ENCODE data around the gene TBC1D1.

TBC1D1 gene, protein sequence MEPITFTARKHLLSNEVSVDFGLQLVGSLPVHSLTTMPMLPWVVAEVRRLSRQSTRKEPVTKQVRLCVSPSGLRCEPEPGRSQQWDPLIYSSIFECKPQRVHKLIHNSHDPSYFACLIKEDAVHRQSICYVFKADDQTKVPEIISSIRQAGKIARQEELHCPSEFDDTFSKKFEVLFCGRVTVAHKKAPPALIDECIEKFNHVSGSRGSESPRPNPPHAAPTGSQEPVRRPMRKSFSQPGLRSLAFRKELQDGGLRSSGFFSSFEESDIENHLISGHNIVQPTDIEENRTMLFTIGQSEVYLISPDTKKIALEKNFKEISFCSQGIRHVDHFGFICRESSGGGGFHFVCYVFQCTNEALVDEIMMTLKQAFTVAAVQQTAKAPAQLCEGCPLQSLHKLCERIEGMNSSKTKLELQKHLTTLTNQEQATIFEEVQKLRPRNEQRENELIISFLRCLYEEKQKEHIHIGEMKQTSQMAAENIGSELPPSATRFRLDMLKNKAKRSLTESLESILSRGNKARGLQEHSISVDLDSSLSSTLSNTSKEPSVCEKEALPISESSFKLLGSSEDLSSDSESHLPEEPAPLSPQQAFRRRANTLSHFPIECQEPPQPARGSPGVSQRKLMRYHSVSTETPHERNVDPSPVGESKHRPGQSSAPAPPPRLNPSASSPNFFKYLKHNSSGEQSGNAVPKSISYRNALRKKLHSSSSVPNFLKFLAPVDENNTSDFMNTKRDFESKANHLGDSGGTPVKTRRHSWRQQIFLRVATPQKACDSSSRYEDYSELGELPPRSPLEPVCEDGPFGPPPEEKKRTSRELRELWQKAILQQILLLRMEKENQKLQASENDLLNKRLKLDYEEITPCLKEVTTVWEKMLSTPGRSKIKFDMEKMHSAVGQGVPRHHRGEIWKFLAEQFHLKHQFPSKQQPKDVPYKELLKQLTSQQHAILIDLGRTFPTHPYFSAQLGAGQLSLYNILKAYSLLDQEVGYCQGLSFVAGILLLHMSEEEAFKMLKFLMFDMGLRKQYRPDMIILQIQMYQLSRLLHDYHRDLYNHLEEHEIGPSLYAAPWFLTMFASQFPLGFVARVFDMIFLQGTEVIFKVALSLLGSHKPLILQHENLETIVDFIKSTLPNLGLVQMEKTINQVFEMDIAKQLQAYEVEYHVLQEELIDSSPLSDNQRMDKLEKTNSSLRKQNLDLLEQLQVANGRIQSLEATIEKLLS (N-terminal part only)

DNA sequence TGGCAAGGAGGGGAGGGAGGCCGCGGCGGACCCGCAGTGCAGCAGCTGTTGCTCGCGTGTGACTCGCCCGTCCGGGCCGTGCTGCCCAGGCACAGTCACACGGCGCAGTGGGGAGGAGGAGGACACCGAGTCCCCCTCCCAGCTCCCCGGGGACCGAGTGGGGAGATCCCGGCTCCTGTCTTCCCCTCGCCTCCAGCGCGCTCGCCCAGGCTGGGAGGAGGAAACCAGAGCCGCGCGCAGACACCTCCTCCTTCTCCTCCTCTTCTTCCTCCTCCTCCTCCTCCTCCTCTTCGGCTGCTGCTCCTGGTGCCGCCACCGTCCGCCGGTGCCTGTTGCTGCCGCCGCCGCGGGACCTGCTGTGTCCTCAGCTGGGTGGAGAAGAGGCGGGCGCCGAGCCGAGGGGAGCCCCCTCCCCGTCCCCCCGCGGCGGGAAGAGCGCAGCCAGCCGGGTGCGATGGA is at the start of gene TBC1D1:
TSS of gene TBC1D1 (plus strand) at position 284 of the 459 bp plus-strand sequence. CDS start 11,012 bp downstream, outside the sequence.
- peak; percentile 7 for DNase-seq (ENCODE audit: low read depth)

GRCh38 chr4:37844204-37844603 is 46.7 kb upstream of the TBC1D1 start:
- no peak for DNase-seq (ENCODE audit: low read depth)

GRCh38 chr4:37845201-37845600 is 45.7 kb upstream of the TBC1D1 start:
- no peak for DNase-seq (ENCODE audit: low read depth)

GRCh38 chr4:37847311-37847884 is 43.5 kb upstream of the TBC1D1 start:
- no peak for DNase-seq (ENCODE audit: low read depth)

- no peak for DNase-seq (ENCODE audit: low read depth)
Measured at GRCh38 chr4:37852376-37852775, 38.5 kb upstream of the TBC1D1 start.

DNA sequence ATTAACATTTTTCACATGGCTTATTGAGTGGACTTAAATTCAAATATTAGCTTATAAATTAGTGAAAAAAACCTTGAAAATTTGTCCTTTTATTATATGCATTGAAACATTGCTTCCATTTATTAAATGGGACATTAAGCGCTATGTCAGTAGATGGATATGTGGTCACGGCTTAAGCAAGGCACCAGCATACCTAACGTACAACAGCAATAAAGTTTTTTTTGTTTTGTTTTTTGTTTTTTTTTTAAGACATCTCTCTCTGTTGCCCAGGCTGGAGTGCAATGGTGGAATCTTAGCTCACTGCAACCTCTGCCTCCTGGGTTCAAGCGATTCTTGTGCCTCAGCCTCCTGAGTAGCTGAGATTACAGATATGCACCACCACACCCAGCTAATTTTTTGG is 32.8 kb upstream of the TBC1D1 start:
- no peak for DNase-seq (ENCODE audit: low read depth)

DNA sequence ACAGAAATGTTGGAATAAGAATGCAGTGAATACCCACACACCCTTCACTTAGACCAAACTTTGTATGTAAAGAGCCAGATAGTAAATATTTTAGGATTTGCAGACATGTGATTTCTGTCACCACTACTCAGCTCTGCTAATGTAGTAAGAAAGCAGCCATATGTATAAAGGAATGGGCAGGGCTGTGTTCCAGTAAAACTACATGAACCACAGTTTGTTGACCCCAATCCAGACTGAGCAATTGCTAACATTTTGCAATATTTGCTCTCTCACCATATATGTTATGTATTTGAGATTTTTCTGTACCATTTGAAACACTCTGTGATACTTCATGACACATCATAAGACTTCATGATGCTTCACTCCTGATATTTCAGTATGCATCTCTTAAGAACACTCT is 32.0 kb upstream of the TBC1D1 start:
- no peak for DNase-seq (ENCODE audit: low read depth)

DNA sequence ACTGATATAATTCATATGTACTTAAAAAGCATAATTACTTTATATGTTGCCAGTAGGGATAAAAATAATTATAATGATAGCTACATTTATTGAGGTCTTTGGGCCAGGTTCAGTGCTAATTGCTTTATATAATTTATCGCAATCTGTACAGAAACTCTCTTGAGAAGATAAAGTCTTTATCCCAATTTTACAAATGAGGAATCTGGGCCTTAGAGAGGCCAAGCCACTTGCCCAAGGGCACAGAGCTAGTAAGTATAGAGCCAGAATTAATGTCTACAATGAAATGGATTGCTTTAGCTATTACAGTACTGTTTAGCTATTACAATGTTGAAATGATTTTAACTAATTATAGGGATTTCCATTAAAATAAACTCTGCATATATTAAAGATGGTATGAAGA is 30.6 kb upstream of the TBC1D1 start:
- no peak for DNase-seq (ENCODE audit: low read depth)

GRCh38 chr4:37862961-37863360 is 27.9 kb upstream of the TBC1D1 start:
- no peak for DNase-seq (ENCODE audit: low read depth)

DNA sequence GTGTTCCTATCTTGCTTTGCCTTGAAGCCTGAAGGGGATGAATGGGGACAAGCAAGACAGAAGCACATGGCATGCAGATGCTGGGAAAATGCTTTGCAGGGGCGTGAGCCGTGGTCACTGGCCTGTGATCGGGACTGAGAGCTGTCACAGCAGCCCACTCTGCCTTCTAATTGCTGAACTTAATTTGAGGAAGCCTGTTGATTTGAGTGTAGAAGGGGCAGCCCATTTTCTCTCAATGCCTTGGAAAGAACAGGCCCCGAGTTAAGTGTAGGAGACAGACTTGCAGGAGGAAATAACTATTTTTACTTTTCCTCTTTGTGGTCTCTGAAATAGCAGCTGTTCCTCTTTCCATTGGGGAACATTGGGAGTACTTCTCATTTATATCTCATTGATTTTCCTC is 26.1 kb upstream of the TBC1D1 start:
- DNase-seq (ENCODE audit: low read depth): no peak

DNA sequence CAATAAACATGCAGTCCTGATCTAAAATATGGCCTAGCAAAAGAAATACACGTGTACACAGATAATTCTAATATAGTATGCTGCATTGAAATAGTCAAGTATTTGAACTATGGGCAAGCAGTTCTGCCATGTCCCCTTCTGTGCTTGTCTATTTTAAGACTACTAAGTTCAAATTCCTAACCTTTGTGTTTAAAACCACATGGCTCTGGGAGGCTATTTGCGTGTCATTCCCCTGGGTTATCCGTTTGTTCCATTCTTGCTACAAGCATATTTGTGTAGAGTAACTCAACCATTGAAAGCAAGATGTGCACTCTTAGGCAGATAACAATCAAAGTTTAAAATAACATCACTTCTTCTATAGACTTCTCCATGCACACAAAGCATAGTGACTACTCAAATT is 25.4 kb upstream of the TBC1D1 start:
- DNase-seq (ENCODE audit: low read depth): no peak

GRCh38 chr4:37867102-37867501 is 23.8 kb upstream of the TBC1D1 start:
- no peak for DNase-seq (ENCODE audit: low read depth)

DNA sequence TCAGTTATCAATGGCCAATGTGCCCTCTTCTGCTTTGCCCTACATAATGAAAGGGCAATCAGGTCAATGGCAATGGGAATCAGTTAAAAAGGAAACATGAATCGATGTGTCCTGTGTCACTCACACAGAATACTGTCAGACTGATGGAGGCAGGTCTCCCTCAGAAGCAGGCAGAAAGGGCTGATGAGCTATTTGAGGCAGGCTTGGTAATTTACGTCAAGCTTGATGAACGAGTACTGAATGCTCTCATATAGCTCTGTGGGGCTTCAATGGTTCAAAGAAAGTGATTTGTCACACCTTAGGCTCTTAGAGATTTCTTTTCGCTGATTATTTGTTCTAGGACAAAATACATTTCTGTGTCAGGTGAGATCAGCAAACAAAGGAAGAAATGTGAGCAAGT is 22.6 kb upstream of the TBC1D1 start:
- no peak for DNase-seq (ENCODE audit: low read depth)

DNA sequence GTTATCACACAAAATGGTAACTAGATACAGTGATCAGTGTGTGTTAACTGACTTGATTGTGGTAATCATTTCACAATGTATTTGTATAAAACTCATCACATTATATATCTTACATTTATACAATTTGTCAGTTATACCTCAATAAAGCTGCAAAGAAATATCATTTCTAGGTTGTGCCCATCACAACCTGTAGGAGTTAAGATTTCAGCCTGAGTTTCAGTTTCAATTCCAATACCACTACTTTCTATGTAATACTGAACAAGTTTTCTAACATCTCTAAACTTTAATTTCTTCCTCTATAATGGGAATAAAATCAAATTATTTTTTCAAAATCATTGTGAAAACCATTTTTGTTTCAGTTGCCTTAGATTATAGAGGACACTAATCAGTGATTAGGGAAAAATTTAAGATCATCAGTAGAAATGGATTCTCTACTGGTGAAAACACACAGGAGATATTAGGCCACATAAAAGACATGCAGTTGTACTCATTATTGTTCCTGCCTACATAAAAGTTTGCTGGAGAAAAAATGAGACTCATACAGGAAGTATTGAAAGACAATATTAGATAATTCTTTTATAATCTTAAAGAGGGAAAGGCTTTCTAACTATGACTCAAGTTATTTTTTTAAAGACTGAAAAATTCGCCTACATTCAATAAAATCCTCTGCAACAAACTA is 18.4 kb upstream of the TBC1D1 start:
- DNase-seq (ENCODE audit: low read depth): no peak

- no peak for DNase-seq (ENCODE audit: low read depth)
Measured at GRCh38 chr4:37873386-37873785, 17.5 kb upstream of the TBC1D1 start.

GRCh38 chr4:37876156-37876555 is 14.7 kb upstream of the TBC1D1 start:
- no peak for DNase-seq (ENCODE audit: low read depth)

- no peak for DNase-seq (ENCODE audit: low read depth)
Measured at GRCh38 chr4:37879365-37879764, 11.5 kb upstream of the TBC1D1 start.

- no peak for DNase-seq (ENCODE audit: low read depth)
Measured at GRCh38 chr4:37881811-37882210, 9.1 kb upstream of the TBC1D1 start.

- no peak for DNase-seq (ENCODE audit: low read depth)
Measured at GRCh38 chr4:37882665-37883296, 8.1 kb upstream of the TBC1D1 start.

GRCh38 chr4:37884855-37885487 is 5.9 kb upstream of the TBC1D1 start:
- DNase-seq (ENCODE audit: low read depth): no peak

Measured in stimulated activated CD8-positive, alpha-beta memory T cell treated with anti-CD3 and anti-CD28 coated beads, Interleukin-12 subunit alpha, Interleukin-12 subunit beta, amount 100 ng/mL, for 1 hour (primary cell).